HUES6 (cell line): ENCODE results near the gene MAP2K5.
A peak's percentile ranks its signal among the peaks of the same experiment; 100 is the strongest.

Experiments used
- H3K27ac ChIP-seq: 2 replicates; pipeline ENCODE4 v1.7.0; 2013; ENCODE audit warnings: low read depth, mild to moderate bottlenecking, low read length, inconsistent platforms
- H3K27me3 ChIP-seq: 2 replicates; pipeline ENCODE4 v1.6.1; 2013; ENCODE audit warnings: low read length; ENCODE audit not compliant: control insufficient read depth, insufficient read depth
- H3K36me3 ChIP-seq: 2 replicates; pipeline ENCODE4 v1.6.1; 2013; ENCODE audit warnings: low read length; ENCODE audit not compliant: control insufficient read depth, insufficient read depth
- H3K4me1 ChIP-seq: 2 replicates; pipeline ENCODE4 v1.6.1; 2013; ENCODE audit warnings: low read length; ENCODE audit not compliant: control insufficient read depth, insufficient read depth
- H3K4me3 ChIP-seq: 2 replicates; pipeline ENCODE4 v1.5.1; 2013; ENCODE audit warnings: low read depth, low read length
- H3K9ac ChIP-seq: one replicate; pipeline ENCODE4 v1.6.1; 2013; ENCODE audit warnings: mild to moderate bottlenecking, low read length
- H3K9me3 ChIP-seq: 2 replicates; pipeline ENCODE4 v1.6.1; 2013; ENCODE audit warnings: low read depth, low read length; ENCODE audit not compliant: control insufficient read depth, insufficient read depth

The MAP2K5 gene

GRCh38 chr15:67744331-67745072 is 202.0 kb downstream of the MAP2K5 start:
- H3K9ac ChIP-seq: no peak overlapping the region
- peaks cover 22% of the 10 kb centered on the region for H3K4me1 ChIP-seq
- no peaks in the 10 kb centered on the region for H3K9me3 ChIP-seq
- H3K27me3 ChIP-seq: no peaks in the 10 kb centered on the region
- no peak overlapping the region for H3K27ac ChIP-seq
- no peak overlapping the region for H3K4me3 ChIP-seq
- no peaks in the 10 kb centered on the region for H3K36me3 ChIP-seq

GRCh38 chr15:67745073-67746006 is 202.8 kb downstream of the MAP2K5 start:
- H3K4me1 ChIP-seq: peaks cover 29% of the 10 kb centered on the region
- H3K9ac ChIP-seq: no peak overlapping the region
- H3K4me3 ChIP-seq: no peak overlapping the region
- H3K27ac ChIP-seq: 0 out of 2 replicates have a peak overlapping the region, but pooled peaks have one; percentile 62
- no peaks in the 10 kb centered on the region for H3K9me3 ChIP-seq
- no peaks in the 10 kb centered on the region for H3K36me3 ChIP-seq
- H3K27me3 ChIP-seq: no peaks in the 10 kb centered on the region

- peak overlapping the region; percentile 62; the same call in 1 of the 2 replicates for H3K27ac ChIP-seq
- no peak overlapping the region for H3K4me3 ChIP-seq
- H3K36me3 ChIP-seq: no peaks in the 10 kb centered on the region
- H3K4me1 ChIP-seq: peaks cover 33% of the 10 kb centered on the region
- H3K9me3 ChIP-seq: no peaks in the 10 kb centered on the region
- H3K9ac ChIP-seq: no peak overlapping the region
- no peaks in the 10 kb centered on the region for H3K27me3 ChIP-seq
Observed at GRCh38 chr15:67746022-67746421, 203.5 kb downstream of the MAP2K5 start.

- H3K27ac ChIP-seq: peak overlapping the region; percentile 62; the same call in 1 of the 2 replicates
- no peak overlapping the region for H3K9ac ChIP-seq
- no peaks in the 10 kb centered on the region for H3K9me3 ChIP-seq
- no peaks in the 10 kb centered on the region for H3K27me3 ChIP-seq
- no peak overlapping the region for H3K4me3 ChIP-seq
- no peaks in the 10 kb centered on the region for H3K36me3 ChIP-seq
- H3K4me1 ChIP-seq: peaks cover 33% of the 10 kb centered on the region
Observed at GRCh38 chr15:67746450-67746849, 203.9 kb downstream of the MAP2K5 start.

GRCh38 chr15:67747921-67748320 is 205.4 kb downstream of the MAP2K5 start:
- Histone ChIP-seq H3K36me3 (no peaks in the 10 kb centered on the region), H3K4me3 (no peak overlapping the region)

GRCh38 chr15:67750371-67750770 is 207.9 kb downstream of the MAP2K5 start:
- Histone ChIP-seq H3K36me3 (no peaks in the 10 kb centered on the region), H3K4me3 (no peak overlapping the region), H3K27me3 (no peaks in the 10 kb centered on the region), H3K27ac (no peak overlapping the region), H3K4me1 (peaks cover 33% of the 10 kb centered on the region), H3K9ac (no peak overlapping the region), H3K9me3 (no peaks in the 10 kb centered on the region)

More at GRCh38 chr15:67747921-67748320, 205.4 kb downstream of the MAP2K5 start:
- H3K9ac ChIP-seq: no peak overlapping the region
- H3K9me3 ChIP-seq: no peaks in the 10 kb centered on the region
- no peak overlapping the region for H3K27ac ChIP-seq
- H3K27me3 ChIP-seq: no peaks in the 10 kb centered on the region
- H3K4me1 ChIP-seq: peaks cover 33% of the 10 kb centered on the region

GRCh38 chr15:67753891-67754290 is 211.4 kb downstream of the MAP2K5 start:
- H3K27ac ChIP-seq: no peak overlapping the region
- H3K4me1 ChIP-seq: peaks cover 11% of the 10 kb centered on the region
- H3K36me3 ChIP-seq: no peaks in the 10 kb centered on the region
- no peaks in the 10 kb centered on the region for H3K27me3 ChIP-seq
- H3K4me3 ChIP-seq: no peak overlapping the region
- no peak overlapping the region for H3K9ac ChIP-seq
- no peaks in the 10 kb centered on the region for H3K9me3 ChIP-seq

GRCh38 chr15:67755264-67755663 is 212.8 kb downstream of the MAP2K5 start:
- H3K27me3 ChIP-seq: no peaks in the 10 kb centered on the region
- no peak overlapping the region for H3K4me3 ChIP-seq
- H3K9me3 ChIP-seq: no peaks in the 10 kb centered on the region
- no peak overlapping the region for H3K9ac ChIP-seq
- no peaks in the 10 kb centered on the region for H3K36me3 ChIP-seq
- peaks cover 5% of the 10 kb centered on the region for H3K4me1 ChIP-seq
- no peak overlapping the region for H3K27ac ChIP-seq

- Histone ChIP-seq H3K27me3 (no peaks in the 10 kb centered on the region), H3K27ac (no peak overlapping the region), H3K36me3 (no peaks in the 10 kb centered on the region), H3K9ac (no peak overlapping the region), H3K4me3 (no peak overlapping the region), H3K4me1 (no peaks in the 10 kb centered on the region), H3K9me3 (no peaks in the 10 kb centered on the region)
Observed at GRCh38 chr15:67755936-67756335, 213.4 kb downstream of the MAP2K5 start.

GRCh38 chr15:67758619-67759300 is 216.3 kb downstream of the MAP2K5 start:
- no peaks in the 10 kb centered on the region for H3K36me3 ChIP-seq
- no peaks in the 10 kb centered on the region for H3K4me1 ChIP-seq
- H3K4me3 ChIP-seq: no peak overlapping the region
- no peaks in the 10 kb centered on the region for H3K27me3 ChIP-seq
- H3K9ac ChIP-seq: no peak overlapping the region
- no peak overlapping the region for H3K27ac ChIP-seq
- H3K9me3 ChIP-seq: no peaks in the 10 kb centered on the region
